Muscle of arm (tissue), 12 donors: ENCODE data around the gene LARP4. TPM values are rescaled to one million over a fixed set of nuclear protein-coding genes. Genes with fewer than 3 reads are reported as not detected.
"Not testable (repeated sequence)": the region's sequence is repeated elsewhere in the genome, so short reads cannot be mapped to it uniquely, and the experiment has no call there.

ENCODE experiments used
- DNase-seq: peaks from one replicate; pipeline ENCODE4 v3.0.0-alpha.2; 2013
- polyA plus RNA-seq, 12 donors: library from polyadenylated mRNA; unstranded; fragments of 120-200 nt; gene quantifications; one replicate each; pipeline ENCODE4 v1.2.1, GENCODE V29; 2013; ENCODE audit not compliant: insufficient read length in 12 of 12

The LARP4 gene
- polyA plus RNA-seq, 12 donors: 21.3 to 32.0 (median 26.4) TPM; not detected in 1

GRCh38 chr12:50467439-50467838, 66.8 kb downstream of the LARP4 start:
- DNase-seq: no peak

GRCh38 chr12:50477241-50477832, 76.7 kb downstream of the LARP4 start:
- DNase-seq: no peak

GRCh38 chr12:50482571-50482970, 81.9 kb downstream of the LARP4 start:
- no peak for DNase-seq

- no peak for DNase-seq
Measured at GRCh38 chr12:50483488-50483887, 82.8 kb downstream of the LARP4 start.

GRCh38 chr12:50488801-50489200, 88.1 kb downstream of the LARP4 start:
- no peak for DNase-seq

GRCh38 chr12:50498119-50498518, 97.4 kb downstream of the LARP4 start:
- not testable (repeated sequence) for DNase-seq

- DNase-seq: peak; percentile 93
Measured at GRCh38 chr12:50504798-50505674, 104.4 kb downstream of the LARP4 start, which contains the start of gene DIP2B. Gene DIP2B, plus strand, starts transcription at chr12:50504985. Its CDS starts 156 bp downstream, at chr12:50505141.

GRCh38 chr12:50505675-50506530, 105.2 kb downstream of the LARP4 start:
- peak; percentile 20 for DNase-seq

- DNase-seq: no peak
Measured at GRCh38 chr12:50506753-50507473, 106.2 kb downstream of the LARP4 start.

GRCh38 chr12:50507474-50507838, 106.8 kb downstream of the LARP4 start:
- no peak for DNase-seq

GRCh38 chr12:50507930-50508329, 107.2 kb downstream of the LARP4 start:
- DNase-seq: no peak

GRCh38 chr12:50508414-50508813, 107.7 kb downstream of the LARP4 start:
- no peak for DNase-seq

GRCh38 chr12:50508970-50509663, 108.4 kb downstream of the LARP4 start:
- no peak for DNase-seq

GRCh38 chr12:50514526-50515276, 114.0 kb downstream of the LARP4 start:
- no peak for DNase-seq

- no peak for DNase-seq
Measured at GRCh38 chr12:50515587-50515986, 114.9 kb downstream of the LARP4 start.

GRCh38 chr12:50517421-50518048, 116.8 kb downstream of the LARP4 start:
- no peak for DNase-seq

- no peak for DNase-seq
Measured at GRCh38 chr12:50518090-50518489, 117.4 kb downstream of the LARP4 start.

GRCh38 chr12:50519353-50519752, 118.7 kb downstream of the LARP4 start:
- DNase-seq: no peak

GRCh38 chr12:50520416-50521207, 119.9 kb downstream of the LARP4 start:
- DNase-seq: peak; percentile 31
